Cerebellar cortex (tissue), 1 donor: ENCODE results near the gene CCR2.
"Not testable (repeated sequence)": the region's sequence is repeated elsewhere in the genome, so short reads cannot be mapped to it uniquely, and the experiment has no call there.

ENCODE experiments used
- DNase-seq: peaks from one replicate; pipeline ENCODE4 v3.0.0-alpha.2; 2015; ENCODE audit warnings: low spot score

Gene CCR2

DNA sequence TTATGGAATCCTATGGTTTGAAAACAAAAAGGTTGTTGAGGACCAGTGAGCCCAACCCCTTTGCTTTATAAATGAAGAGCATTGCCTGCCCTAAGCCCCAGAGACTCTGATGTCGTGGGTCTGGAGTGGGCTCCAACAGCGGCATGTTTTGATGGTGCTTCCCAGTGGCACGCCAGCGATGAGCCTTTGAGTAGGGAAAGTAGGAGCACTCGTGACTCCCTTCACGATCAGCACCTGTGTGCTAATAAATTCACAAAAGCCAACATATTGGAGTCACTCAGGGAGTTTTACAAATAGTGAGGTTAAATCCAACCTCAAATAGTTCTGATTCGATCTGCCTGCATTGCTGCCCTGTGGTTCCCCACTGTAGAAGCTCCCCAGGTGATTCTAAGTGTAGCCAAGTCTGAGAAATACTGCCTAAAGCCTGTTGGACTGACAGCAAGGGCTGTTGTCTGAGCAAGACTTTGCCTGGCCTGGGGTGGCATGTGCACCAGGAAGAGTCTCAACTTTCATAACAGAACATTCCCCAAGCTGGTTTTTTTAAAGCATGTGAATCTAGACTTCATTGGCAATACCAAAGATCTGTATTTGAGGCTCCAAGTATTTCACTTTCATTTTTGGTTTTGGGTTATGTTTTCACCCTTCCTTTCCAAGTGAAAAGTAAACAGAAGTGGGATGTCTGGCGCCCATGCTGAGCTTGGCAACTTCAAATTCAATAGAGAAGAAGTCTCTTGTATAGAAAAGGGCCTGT is 26.7 kb downstream of the CCR2 start:
- no peak for DNase-seq

DNA sequence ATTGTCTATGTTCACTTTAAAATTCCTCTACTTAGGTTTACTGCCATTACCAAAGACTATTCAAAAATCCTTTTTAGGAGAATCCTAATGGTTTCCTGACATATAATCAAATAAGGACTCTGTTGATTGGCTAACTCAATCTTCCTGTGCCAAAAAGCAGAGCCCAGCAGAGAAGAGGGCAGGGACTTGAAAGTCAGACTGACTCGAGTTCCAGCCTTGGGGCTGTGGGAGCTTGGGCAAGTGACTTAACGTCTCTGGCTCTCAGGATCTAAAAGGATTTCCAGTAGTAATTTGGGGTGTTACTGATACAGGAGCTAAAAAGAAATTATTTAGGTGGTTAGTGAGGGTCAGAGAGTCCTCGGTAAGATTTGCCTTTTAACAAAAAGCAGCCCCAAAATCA is 27.7 kb downstream of the CCR2 start:
- no peak for DNase-seq

DNA sequence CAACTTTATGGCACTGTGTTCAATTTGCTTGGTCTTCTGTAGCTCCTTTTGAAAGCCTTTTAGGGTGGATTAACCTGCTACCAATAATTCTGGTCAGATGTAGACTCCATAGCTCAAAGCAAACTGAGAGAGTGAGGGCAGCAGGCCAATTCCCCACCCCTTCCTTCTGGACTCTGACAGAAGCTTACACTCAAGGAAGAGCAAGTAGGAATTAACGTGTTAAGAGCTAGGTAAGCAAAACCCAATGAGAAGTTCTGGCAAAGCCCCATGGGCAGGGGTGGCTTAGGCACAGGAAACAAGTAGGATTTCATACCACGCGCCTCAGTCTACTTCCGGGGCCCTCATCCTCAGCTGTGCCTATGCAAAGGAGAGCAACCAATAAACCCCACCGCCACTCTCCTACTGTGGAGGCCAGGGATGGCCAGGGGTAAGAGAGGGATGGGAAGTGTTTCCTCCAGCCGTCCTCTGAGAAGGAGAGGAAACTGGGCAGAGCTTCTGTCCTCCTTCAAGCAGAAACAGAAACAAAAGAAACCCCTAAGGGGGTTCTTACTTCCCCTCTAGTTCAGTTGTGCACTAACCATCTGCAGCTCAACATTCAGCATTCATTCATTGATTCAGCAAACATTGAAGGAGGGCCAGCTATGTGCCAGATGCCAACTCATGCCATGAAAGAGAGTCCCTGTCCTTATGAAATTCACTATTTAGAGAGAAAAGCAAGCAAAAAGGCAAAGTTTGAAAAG is 29.5 kb downstream of the CCR2 start:
- no peak for DNase-seq

DNA sequence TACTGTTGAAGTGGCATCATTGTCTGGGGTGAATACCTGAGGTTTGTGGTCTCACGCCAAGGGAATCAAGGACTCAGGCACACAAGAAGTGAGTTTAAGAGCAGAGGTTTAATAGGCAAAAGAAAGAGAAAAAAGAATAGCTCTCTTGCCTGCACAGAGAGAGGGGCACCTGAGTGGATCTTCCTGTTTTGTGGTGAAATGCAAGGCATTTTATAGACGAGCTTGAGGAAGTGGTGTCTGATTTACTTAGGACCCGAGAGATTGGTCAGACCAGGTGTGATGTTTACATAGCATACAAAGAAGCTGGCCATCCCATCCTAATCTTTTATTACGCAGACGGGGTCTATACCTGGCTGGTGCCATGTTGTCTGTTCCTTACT is 30.0 kb downstream of the CCR2 start:
- no peak for DNase-seq

DNA sequence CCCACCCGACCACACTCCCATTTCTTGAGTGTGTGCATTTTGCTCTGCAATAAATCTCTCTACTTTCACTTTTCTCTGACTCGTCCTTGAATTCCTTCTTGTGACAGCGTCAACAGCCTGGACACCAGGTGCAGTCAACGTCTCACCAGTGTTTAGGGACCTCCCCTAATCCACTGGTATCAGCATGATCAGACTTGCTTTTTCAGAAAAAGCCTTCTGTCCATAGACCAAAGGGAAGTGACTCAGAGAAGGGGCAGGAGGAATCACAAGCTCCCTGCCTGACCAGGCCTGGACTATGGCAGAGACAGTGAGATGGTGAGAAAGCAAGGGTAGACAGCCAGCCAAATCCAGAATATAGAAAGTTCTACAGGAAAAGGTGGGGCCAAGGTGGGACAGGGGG is 32.3 kb downstream of the CCR2 start:
- DNase-seq: no peak

DNA sequence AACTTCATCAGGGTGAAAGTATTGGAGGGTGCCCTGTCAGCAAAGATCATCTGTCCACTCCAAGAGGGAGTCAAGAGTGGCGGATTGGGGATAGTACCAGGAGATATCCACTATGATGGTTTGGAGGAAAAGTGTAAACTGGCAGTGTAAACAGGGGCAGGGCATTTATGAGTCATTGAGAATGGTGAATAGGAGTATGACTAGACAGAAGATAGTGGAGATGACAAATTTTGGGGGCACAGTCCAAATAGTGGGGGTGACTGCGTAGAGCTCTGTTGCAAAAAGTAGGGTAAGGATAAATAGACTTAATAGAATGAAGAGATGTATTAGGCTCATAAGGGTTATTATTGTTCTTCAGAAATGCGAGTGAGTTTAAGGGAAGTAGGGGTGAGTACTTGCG is 34.9 kb downstream of the CCR2 start:
- not testable (repeated sequence) for DNase-seq

DNA sequence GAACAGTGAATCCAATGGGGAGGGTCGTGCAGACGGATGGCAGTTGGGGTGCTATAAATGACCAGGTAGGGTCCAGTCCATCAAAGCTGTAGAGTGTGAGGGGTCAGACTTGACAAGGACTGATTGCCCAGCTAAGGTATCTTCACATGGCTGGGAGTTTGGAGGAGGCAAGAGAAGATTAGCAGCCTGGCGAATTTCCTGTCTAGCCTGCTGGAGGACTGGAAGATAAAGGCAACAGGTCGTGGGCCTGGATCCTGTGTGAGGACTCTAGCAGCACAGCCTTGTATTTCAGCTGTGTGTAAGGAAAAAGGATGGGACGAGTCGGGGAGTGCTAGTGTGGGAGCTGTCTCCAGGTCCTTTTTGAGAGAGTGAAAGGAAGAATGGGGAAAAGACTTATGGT is 35.4 kb downstream of the CCR2 start:
- no peak for DNase-seq

DNA sequence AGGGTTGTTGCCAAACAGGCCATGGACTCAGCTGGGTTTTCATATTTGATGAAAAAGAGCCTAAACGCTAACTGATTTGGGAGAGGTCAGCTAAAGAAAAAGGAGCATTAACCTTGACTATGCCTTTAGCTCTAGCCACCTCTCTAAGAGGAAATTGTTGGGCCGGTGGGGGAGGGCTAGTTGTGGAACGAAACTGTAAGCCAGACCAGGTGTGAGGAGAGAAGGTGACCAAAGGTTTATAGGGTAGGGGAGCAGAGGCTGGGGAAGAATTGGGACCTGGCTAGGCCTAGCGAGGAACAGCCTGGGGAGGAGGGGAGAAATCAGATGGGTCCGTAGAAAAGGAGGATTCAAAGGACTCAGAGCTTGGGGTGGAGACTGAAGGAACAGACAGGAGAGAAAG is 37.6 kb downstream of the CCR2 start:
- not testable (repeated sequence) for DNase-seq

DNA sequence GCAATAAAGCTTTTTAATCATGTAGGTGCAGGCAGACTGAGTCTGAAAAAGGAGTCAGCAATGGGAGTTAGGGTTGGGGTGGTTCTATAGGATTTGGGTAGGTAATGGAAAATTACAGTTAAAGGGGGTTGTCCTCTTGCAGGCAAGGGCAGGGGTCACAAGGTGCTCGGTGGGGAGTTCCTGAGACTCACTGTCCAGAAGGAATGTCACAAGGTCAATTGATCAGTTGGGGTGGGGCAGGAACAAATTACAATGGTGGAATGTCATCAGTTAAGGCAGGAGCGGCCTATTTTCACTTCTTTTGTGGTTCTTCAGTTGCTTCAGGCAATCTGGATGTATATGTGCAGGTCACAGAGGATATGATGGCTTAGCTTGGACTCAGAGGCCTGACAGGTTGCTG is 39.1 kb downstream of the CCR2 start:
- DNase-seq: peak; percentile 33

DNA sequence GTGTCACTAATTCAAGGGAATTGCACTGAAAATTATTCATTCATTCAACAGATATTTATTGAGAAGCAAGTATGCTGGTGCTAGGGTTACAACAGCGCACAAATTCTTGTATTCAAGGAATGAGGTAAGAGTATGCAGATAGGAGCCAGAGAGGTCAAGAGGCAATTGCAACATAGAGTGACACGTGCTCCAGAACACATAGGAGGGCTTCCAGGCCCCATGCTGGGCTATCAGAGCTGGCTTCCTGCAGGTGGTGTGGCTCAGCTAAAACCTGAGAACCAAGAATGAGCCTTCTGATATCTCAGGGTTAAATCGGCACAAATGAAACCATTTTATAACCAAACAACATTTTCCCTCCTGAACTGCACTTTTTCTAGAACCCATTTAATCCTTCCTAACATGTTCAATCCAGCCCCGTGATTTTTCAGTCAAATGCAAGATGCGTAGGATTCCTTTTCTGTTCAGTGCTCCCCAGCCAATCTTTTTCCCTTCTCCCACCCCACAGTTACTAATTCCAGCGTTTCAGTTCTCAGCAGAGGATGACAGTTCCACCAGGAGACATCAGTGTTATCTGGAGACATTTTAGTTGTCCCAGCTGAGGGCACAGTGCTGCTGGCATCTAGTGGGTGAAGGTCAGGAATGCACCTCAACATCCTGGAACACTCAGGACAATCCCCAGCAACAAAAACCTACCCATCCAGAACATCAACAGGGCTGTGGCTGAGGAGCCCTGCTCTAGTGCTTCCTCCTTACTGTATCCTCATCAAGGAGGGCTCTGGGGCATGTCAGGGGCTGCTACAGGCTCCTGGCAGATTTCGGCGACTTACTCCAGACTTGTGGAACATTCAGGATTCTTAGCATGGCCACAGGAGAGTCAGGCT is 39.9 kb downstream of the CCR2 start:
- DNase-seq: peak; percentile 32

DNA sequence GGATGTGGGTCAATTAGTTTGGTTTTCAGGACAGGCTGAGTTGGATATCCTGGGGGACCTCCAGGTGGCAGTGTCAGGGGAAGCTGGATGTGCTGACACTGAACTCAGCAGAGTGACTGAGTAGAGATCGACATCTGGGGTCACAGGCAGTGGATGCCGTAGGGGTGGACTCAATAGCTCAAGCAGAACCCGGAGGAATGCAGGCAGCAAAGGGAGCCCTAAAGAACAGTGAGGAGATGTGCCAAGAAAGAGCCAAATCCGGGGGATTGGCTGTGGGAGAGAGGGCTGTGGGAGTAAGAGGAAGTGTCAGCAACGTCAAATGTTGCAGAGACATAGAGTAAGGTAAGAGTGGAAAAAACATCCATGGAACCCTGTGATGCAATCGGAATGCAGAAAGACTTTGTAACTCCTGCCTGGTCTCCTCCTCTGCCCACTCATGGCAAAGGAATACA is 41.3 kb downstream of the CCR2 start:
- no peak for DNase-seq

DNA sequence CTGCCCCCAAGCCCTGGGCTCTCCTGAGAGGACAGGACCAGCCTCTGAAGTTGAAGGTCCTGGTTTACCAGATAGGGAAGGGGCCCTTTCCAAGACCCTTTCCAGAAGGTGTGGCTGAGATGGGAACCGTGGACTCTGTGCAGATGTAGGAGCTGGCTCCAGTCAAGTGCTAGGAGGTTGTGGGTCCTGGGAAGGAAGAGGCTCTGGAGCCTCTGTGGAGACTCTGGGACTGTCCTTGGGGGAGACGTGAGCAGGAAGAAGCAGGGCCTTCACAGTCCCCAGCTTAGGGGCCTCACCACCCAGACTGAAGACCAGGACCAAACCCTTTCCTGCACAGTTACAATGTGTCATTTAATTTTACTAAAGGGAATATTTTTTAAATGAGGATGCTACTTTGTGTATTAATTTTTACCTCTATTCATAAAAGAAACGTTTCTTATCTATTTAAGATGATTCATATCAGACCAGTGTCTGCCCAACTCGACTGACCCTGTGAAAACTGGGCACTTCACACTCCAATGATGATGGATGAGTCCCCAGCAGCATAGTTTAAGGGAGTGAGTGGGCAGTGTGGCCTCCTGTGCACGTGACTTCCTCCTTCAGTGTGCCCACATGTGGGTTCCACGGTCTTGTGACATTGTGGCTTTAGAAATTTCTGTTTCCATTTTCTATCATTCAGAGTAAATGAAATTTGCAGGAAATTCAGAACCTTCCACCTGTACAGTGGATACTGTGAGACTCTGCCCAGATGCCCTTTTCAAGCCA is 42.0 kb downstream of the CCR2 start:
- DNase-seq: no peak

DNA sequence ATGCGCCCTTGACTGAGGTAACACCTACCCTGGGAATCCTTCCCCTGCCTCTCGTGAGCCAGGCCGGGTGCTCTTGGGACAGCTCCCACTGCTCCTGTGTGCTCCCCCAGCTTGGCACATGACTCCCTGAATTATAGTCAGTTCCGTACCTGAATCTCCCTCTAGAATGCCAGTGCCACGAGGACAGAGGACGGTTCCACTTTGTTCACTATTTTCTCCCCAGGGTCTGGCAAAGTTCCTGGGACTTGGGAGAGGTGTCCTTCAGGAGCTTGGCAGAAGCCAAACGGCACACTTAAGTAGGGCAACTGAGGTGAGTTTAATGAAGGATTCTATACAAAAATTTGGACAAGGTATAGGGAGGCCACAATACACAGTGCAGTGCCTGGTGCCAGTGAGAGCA is 43.2 kb downstream of the CCR2 start:
- peak; percentile 38 for DNase-seq

DNA sequence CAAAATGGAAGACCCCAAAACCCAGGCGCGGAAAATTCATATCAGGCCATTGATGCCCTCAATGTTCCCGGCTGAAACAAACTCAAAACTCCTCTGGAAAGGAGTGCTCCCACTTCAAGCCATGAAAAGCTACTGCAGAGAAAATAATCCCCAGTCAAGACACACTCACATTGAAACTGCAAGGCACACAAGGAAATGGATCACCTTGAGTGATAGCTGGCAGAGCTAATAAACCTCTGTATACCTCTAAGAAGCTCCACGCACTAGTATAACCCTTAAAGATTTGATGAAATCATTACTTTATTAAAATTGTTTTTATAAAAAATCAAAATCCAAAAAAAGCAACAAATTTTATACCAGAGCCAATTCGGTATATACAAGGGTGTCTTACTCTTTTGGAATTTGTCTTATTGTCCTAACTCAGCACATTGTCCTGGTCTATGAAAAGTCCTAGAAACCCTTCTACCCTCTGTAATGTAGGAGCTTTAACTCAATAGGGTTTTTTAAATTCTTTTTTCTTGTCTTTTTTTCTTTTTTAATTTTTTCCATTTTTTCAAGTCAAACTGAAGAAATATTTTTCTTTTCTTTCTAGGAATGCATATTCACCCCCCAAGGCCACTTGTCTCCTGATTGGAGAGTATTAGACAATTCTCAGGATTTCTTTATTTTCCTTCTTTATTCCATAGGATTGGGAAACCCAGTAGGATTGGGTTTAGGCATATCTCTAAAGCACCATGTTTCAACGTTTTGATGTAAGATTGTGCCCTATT is 44.5 kb downstream of the CCR2 start:
- no peak for DNase-seq

DNA sequence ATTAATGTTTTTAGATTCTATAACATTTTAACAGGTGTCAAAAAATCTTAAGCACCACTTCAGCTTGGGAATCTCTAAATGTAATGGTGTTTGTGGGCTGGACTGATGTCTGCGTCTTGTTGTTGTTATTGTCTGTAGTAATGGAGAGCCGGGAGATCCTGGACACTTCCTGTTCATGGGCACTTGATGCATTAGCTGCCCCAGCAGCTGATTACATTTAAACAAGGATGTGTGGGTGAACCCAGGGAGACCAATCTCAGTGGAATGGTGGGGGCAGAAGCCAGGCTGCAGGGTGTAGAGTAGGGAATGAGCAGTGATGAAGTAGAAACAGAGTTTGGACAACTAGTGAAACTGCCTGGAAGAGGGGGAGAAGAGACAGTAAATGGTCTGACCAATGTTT is 45.2 kb downstream of the CCR2 start:
- no peak for DNase-seq

DNA sequence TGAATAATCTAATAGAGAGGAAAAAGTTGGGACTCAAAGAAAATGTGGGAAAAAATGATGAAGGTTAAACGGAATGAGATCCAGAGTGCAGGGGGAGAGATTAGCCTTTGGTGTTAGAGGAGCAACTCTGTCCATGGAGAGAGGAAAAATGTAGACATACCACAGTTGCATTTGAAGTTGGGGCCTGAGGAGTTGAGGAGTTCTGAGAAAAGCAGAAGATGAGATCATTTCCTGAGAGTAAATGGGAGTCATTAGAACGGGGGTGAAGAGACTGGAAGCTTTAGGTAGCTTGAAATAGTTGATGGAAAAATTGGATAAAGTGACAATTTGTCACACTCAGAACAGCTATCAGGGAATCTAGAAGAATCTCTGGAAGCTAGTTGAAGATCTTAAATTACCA is 45.6 kb downstream of the CCR2 start:
- DNase-seq: no peak

DNA sequence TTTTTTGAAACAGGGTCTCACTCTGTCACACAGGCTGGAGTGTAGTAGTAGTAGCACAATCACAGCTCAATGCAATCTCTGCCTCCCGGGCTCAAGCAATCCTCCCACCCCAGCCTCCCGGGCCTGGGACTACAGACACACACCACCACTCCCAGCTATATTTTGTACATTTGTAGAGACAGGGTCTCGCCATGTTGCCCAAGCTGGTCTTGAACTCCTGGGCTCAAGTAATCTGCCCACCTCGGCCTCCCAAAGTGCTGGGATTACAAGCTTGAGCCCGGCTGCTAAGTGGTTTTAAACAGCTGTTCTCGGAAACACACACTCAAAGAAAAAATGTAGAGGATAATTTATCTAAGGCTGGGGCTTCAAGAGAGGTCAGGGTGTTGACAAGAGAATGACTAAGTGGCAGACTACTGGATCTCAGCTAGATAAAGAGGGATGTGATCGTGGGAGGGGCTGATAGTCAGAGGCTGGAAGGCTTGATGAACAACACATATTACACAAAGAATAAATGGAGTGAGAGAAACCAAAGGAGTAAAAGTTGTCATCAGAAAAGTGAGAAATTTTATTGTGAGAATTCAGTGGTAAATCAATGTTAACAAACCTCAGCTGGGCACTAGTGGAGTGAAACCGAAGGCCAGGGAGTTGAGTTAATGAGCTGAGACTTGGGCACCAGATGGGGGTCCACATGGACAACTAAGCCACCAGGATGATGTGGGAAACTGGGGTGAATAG is 46.3 kb downstream of the CCR2 start:
- DNase-seq: no peak

DNA sequence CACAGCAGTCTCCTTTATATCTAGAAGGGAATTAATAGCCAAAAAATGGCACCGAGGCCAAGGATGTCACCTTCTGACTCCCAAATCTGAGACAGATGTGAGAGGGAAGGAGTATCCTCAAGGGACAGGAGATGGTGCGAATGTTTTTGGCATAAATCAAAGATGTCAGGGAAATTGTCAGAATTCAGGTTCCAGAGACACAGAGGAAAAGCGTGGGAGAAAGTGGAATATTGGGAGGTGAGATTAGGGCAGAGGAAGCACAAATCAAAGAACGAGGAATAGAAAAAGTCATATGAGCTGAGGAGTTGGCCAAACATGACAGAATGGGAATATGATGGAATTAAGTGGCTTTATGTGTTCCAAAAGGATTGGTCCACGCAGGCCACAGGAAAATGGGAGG is 46.9 kb downstream of the CCR2 start:
- DNase-seq: no peak

DNA sequence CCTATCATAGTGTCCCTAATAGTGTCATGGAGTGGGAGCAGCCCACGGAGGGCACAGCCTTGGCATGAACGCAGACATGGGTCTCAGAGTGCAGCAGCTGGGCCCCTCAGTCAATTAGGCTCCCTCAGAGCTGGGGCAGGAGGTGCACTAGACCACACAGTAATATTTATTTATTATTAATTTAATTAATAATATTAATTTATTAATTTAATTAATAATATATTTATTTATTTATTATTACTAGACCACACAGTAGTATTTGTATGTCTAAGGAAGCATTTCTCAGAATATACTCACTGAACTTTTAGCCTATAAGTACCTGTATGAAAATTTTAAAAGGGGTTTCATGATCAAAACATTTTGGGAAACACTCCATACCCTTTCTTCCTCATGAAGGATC is 47.7 kb downstream of the CCR2 start:
- DNase-seq: no peak

DNA sequence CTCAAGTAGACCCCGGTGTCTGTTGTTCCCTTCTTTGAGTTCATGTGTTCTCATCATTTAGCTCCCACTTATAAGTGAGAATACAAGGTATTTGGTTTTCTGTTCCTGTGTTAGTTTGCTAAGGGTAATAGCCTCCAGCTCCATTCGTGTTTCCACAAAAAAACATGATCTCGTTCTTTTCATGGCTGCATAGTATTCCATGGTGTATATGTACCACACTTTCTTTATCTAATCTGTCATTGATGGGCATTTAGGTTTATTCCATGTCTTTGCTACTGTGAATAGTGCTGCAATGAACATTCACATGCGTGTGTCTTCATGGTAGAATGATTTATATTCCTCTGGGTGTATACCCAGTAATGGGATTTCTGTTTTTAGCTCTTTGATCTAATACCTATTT is 49.0 kb downstream of the CCR2 start:
- not testable (repeated sequence) for DNase-seq
